A549 (cell line): ENCODE data around the gene FAM174C.

Experiments used
- KDM1A ChIP-seq: fragments of 200-600 bp; sonication (generic); IDR thresholded peaks from 2 replicates; pipeline ENCODE4 v1.6.1; 2016; ENCODE audit warnings: low read depth, mild to moderate bottlenecking
- MAZ ChIP-seq: fragments of 150-350 bp; IDR thresholded peaks from 2 replicates; pipeline ENCODE4 v1.6.1; 2014; ENCODE audit warnings: antibody characterized with exemption, low read depth, low read length, borderline replicate concordance
- POLR2A ChIP-seq: IDR thresholded peaks from 2 replicates; pipeline ENCODE4 v1.6.1; 2012; ENCODE audit warnings: mild to moderate bottlenecking, low read length
- SMC3 ChIP-seq: fragments of >200 bp; sonication (Bioruptor Twin); formaldehyde crosslinking; IDR thresholded peaks from 3 replicates; pipeline ENCODE4 v1.6.1; 2018; ENCODE audit warnings: inconsistent platforms
- SREBF2 ChIP-seq: fragments of 450-650 bp; IDR thresholded peaks from 2 replicates; pipeline ENCODE4 v1.6.1; 2014; ENCODE audit warnings: mild to moderate bottlenecking, moderate library complexity
- TF ChIP-seq, protein P1 (sequence below): IDR thresholded peaks from 2 replicates; pipeline ENCODE4 v1.6.1; 2012
- TF ChIP-seq, protein P2 (sequence below): fragments of >200 bp; sonication (Bioruptor Twin); formaldehyde crosslinking; IDR thresholded peaks from 3 replicates; pipeline ENCODE4 v1.5.1; 2016
- TF ChIP-seq, protein P3 (sequence below): fragments of 200-600 bp; sonication (generic); IDR thresholded peaks from 2 replicates; pipeline ENCODE4 v1.6.1; 2016; ENCODE audit warnings: antibody characterized with exemption, mild to moderate bottlenecking, moderate library complexity

DNA sequence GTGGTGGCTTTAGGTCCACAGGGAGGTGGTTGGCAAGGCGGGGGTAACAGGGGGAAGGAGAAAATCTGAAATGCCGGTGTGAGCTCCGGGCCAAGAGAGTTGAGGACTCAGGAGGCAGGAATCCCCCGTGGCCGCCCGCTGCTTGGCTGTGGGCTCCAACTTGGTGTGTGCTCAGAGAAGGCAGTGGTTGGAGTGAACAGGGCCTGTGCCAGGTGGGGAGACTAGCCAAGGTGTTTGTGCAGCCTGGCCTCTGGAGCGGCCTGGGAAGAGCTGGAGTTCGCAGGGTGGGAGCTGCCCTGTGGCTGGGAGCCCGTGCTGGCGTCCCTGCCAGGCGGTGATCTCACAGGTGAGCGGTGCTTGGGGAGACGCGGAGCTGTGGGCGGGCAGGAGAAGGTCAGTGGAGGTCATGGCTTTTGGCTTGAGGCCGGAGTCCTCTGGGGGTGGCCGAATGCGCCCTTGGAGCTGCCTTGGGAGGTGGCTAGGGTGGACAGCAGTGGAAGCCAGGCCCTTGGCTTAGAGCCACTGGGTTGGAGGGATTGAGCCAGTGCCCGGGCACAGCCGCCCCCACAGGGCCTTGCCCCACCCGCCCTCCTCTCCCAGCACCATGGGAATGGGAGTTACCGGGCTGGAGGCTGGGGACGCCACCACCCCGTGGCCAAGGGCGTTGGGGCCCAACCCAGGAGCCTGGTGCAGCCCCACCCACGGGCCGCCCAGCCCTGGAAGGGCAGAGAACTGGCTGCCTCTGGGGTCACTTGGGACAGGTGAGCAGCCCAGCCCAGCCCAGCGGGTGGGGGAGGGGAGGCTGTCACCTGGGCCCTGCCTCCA, 13.3 kb upstream of the FAM174C start:
- TF ChIP-seq KDM1A (no peak), SMC3 (no peak), SREBF2 (no peak), MAZ (no peak), POLR2A (peak; percentile 10; the same call in 1 of the 2 replicates)
- TF ChIP-seq, protein P1, sequence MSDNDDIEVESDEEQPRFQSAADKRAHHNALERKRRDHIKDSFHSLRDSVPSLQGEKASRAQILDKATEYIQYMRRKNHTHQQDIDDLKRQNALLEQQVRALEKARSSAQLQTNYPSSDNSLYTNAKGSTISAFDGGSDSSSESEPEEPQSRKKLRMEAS = 0 out of 2 replicates have a peak, but pooled peaks have one; percentile 12
- TF ChIP-seq, protein P2, sequence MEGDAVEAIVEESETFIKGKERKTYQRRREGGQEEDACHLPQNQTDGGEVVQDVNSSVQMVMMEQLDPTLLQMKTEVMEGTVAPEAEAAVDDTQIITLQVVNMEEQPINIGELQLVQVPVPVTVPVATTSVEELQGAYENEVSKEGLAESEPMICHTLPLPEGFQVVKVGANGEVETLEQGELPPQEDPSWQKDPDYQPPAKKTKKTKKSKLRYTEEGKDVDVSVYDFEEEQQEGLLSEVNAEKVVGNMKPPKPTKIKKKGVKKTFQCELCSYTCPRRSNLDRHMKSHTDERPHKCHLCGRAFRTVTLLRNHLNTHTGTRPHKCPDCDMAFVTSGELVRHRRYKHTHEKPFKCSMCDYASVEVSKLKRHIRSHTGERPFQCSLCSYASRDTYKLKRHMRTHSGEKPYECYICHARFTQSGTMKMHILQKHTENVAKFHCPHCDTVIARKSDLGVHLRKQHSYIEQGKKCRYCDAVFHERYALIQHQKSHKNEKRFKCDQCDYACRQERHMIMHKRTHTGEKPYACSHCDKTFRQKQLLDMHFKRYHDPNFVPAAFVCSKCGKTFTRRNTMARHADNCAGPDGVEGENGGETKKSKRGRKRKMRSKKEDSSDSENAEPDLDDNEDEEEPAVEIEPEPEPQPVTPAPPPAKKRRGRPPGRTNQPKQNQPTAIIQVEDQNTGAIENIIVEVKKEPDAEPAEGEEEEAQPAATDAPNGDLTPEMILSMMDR = no peak
- TF ChIP-seq, protein P3, sequence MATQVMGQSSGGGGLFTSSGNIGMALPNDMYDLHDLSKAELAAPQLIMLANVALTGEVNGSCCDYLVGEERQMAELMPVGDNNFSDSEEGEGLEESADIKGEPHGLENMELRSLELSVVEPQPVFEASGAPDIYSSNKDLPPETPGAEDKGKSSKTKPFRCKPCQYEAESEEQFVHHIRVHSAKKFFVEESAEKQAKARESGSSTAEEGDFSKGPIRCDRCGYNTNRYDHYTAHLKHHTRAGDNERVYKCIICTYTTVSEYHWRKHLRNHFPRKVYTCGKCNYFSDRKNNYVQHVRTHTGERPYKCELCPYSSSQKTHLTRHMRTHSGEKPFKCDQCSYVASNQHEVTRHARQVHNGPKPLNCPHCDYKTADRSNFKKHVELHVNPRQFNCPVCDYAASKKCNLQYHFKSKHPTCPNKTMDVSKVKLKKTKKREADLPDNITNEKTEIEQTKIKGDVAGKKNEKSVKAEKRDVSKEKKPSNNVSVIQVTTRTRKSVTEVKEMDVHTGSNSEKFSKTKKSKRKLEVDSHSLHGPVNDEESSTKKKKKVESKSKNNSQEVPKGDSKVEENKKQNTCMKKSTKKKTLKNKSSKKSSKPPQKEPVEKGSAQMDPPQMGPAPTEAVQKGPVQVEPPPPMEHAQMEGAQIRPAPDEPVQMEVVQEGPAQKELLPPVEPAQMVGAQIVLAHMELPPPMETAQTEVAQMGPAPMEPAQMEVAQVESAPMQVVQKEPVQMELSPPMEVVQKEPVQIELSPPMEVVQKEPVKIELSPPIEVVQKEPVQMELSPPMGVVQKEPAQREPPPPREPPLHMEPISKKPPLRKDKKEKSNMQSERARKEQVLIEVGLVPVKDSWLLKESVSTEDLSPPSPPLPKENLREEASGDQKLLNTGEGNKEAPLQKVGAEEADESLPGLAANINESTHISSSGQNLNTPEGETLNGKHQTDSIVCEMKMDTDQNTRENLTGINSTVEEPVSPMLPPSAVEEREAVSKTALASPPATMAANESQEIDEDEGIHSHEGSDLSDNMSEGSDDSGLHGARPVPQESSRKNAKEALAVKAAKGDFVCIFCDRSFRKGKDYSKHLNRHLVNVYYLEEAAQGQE = no peak
